Measurements from ENCODE around the gene CCDC12.

The CCDC12 gene

GRCh38 chr3:46903341-46904302 is 72.9 kb downstream of the CCDC12 start:
- no peak for DNase-seq

GRCh38 chr3:46902188-46902631 is 74.3 kb downstream of the CCDC12 start:
- DNase-seq, result no peak

DNA sequence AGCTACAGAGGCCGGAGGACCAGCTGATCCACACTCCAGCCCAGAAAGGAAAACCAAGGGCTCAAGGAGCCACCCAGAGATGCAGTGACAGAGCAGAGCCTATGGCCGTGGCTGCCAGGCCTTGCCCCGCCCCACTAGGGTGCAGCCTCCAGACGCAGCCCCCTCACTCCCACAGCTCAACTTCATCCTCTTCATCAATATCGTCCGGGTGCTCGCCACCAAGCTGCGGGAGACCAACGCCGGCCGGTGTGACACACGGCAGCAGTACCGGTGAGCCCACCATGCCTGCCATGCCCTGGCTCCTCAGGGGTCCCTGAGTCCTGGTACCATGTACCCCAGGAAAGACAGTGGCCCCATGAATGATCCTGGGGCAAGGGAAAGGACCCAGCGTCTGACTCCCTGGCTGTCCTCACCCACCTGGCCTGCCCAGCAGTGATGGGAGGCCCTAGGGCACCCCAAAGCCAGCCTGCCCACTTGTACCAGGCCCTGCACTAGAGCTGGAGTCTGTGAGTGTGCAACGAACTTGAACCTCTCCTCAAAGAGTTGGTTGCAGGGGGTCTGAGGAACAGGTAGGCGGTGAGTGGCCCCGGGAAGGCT is 74.9 kb downstream of the CCDC12 start:
- DNase-seq, result no peak

GRCh38 chr3:46901061-46901460 is 75.5 kb downstream of the CCDC12 start:
- DNase-seq, result no peak

- no peak for DNase-seq
These were observed 76.2 kb downstream of the CCDC12 start for GRCh38 chr3:46900356-46900755.

DNA sequence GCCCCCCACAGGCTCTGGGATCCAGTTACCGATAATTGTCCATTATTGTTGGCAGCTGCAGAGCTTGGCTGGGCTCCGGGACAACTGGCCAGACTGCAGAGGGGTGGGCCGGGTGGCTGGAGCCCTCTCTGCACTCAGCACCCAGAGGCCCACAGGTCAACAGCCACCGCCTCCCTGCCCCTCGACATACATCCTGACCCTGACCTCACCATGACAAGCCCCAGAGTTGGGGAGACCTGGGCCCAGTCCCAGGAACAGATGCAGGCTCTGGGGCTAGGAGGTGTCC is 76.6 kb downstream of the CCDC12 start:
- no peak for DNase-seq

- no peak for DNase-seq
These were observed 77.2 kb downstream of the CCDC12 start for GRCh38 chr3:46899151-46900006.

- no peak for DNase-seq
These were observed 78.0 kb downstream of the CCDC12 start for GRCh38 chr3:46898321-46899150.

DNA sequence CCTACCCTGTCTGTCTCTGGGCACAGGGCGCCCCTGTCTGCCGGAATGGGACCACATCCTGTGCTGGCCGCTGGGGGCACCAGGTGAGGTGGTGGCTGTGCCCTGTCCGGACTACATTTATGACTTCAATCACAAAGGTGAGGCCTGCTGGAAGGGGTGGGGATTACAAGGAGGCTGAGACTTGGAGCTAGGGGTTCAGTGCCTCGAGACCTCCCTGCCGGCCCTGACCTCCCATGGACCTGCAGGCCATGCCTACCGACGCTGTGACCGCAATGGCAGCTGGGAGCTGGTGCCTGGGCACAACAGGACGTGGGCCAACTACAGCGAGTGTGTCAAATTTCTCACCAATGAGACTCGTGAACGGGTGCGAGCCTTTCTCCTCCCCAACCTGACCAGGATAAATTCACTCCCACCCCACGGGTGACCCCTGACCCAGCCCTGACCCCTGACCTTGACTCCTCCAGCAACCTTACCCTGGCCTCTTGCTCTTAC is 78.7 kb downstream of the CCDC12 start:
- DNase-seq, result no peak

GRCh38 chr3:46897031-46897430 is 79.5 kb downstream of the CCDC12 start:
- DNase-seq, result no peak

DNA sequence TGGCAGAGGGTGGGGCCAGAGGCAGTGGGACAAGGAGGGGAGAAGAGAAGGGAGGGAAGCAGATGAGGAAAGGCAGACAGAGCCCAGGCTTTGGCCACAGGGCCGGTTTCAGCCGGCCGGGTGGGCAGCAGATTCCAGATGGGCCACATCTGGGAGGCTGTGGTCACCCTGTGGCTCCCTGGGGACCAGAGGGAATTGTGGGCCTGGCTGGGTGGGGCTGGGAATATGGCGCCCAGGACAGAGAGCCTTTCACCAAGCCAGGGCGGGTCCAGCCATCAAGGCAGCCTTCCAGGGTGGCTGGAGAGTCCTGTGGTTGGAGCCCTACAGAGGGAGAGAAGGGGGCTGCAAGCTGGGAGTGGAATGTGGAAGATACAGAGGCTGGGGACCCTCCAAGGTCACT is 80.2 kb downstream of the CCDC12 start:
- no peak for DNase-seq

GRCh38 chr3:46895761-46896160 is 80.8 kb downstream of the CCDC12 start:
- DNase-seq, result no peak

- no peak for DNase-seq
These were observed 81.3 kb downstream of the CCDC12 start for GRCh38 chr3:46895204-46895660.

GRCh38 chr3:46894256-46894655 is 82.3 kb downstream of the CCDC12 start:
- DNase-seq, result no peak

- DNase-seq, result no peak
These were observed 82.8 kb downstream of the CCDC12 start for GRCh38 chr3:46893763-46894162.

DNA sequence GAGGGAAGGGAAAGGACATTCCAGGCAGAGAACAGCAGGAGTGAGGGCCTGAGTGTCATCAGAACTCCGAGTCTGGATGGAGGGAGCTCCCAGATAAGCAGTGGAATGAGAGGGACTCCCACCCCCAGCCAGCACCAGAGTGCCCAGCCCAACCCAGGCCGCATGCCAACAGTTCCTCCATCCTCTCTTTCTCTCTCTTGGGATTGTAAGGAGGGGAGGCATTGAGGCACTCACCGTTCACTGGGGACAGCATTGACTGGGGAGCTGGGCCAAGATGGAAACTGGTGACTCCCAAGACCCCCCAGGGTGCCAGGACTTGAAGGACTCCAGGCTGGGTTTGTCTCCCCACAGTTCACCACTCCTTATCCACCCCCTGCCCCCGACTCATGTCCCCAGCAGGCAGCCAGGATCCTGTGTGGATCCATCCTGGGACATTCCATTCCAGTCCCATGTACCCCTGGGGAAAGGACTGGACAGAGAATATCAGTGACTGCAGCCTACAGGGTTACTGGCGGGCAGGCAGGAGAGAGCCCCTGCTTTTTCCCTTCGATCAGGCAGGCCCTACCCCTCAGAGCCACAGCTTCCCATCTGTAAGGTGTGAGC is 83.3 kb downstream of the CCDC12 start:
- DNase-seq, result no peak

DNA sequence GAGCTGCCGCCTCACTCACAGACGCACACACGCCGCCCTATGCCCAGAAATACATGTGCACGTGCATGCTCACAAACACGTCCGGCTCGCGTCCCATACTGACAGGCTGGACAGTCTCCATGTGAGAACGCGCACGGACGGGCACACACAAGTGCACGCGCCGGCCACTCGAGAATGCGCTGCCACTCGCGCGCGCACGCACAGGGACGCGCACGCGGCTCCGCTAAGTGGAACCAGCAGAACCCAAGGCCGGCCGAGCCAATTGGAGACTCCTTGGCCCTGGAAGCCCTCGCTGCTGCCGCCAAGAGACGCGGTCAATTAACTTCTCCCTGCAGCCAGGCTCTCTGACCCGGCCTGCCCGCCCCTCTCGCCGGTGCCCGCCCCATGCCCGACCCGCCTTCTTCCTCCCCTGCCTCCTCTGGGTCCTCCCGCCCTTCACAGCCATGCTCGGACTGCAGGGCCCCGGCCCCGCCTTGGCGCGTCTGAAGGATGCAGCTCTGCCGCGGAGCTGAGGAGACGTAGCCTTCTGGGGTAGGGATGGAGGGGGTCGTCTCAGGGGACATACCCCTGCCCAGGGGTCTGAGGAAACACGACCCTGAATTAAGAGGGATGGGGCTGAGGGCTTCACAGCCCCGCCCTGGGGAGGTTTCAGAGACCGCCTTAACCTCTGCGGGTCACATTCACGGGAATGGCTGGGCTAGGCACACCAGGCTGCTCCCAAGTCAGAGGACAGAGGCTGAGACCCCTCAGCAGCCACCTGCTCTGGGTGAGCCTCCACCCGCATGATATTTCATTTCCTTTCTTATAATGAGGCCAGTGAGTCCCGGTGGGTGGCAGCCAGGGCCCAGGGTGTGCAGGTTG is 84.0 kb downstream of the CCDC12 start:
- no peak for DNase-seq

GRCh38 chr3:46891132-46891531 is 85.4 kb downstream of the CCDC12 start:
- DNase-seq, result no peak

DNA sequence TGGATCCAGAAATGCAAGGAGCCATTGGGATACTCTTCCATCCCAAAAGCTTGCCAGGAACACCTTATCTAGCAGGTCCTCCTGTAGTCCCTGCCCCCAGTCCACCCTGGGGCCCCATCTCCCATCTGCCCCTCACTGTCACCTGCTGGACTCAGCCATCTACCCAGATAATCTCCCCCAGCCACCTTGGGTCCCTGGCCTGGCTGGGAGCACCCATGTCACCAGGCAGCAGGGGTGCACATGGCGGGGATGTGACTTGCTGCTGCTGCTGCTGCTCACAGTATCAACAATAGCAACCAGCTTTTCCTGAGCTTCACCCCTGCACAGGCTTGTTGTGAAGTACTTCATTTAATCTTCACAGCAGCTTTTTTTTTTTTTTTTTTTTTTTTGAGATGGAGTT is 86.4 kb downstream of the CCDC12 start:
- DNase-seq, result no peak

DNA sequence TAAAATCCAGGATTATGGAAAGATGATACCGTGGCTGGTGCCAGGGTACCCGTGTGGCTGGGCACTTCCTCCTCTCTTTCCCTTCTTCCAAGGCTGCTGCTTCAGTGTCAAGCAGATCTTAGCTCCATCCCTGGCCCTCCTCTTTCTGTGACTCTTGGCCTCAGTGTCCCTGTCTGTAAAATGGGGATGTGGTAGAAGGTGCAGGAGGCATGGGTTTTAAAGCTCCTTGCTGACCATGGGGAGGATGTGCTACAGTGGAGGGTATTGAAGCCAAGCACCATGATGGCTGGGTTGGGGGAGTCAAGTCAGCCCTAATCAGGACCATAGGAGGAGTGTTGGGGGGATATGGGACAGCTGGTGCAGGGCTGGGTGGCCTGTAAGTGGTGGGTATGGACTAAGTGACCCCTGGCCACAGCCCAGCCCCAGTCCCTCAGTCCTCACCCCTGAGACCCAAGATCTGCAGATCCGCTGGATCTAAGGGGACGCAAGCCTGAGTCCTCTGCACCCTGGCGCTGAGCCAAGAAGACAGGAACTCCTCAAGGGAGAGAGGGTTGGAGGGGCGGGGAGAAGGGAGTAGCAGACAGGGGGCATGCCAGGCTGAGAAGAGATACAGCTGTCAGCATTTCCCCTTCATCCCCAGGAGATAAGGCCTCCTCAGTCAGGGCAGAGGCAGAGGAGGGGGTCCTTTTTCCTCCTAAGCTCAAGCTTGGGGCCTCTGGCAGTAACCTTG is 87.0 kb downstream of the CCDC12 start:
- no peak for DNase-seq

Measured in NCI-H1436 treated with DMSO at 0.1 percent for 48 hours (cell line).